Putamen (tissue), 1 donor: ENCODE data around the gene MVD.

ENCODE experiments used
- DNase-seq: peaks from one replicate; pipeline ENCODE4 v3.0.0-alpha.2; 2016; ENCODE audit warnings: low spot score

Gene MVD

GRCh38 chr16:88697116-88697830 lies 34.4 kb upstream of the MVD start:
- no peak for DNase-seq

- no peak for DNase-seq
Measured at GRCh38 chr16:88696441-88696840, 33.5 kb upstream of the MVD start.

GRCh38 chr16:88695753-88696152 lies 32.9 kb upstream of the MVD start:
- no peak for DNase-seq

GRCh38 chr16:88695218-88695617 lies 32.3 kb upstream of the MVD start:
- no peak for DNase-seq

- DNase-seq = no peak
Measured at GRCh38 chr16:88694221-88695087, 31.6 kb upstream of the MVD start.

GRCh38 chr16:88693420-88694177 lies 30.7 kb upstream of the MVD start:
- no peak for DNase-seq

- DNase-seq = no peak
Measured at GRCh38 chr16:88692861-88693260, 30.0 kb upstream of the MVD start.

GRCh38 chr16:88691924-88692560 lies 29.2 kb upstream of the MVD start:
- DNase-seq = no peak

- DNase-seq = no peak
Measured at GRCh38 chr16:88691129-88691813, 28.4 kb upstream of the MVD start.

GRCh38 chr16:88690341-88691128 lies 27.6 kb upstream of the MVD start:
- no peak for DNase-seq

- DNase-seq = no peak
Measured at GRCh38 chr16:88688013-88688778, 25.3 kb upstream of the MVD start.

GRCh38 chr16:88687676-88688012 lies 24.8 kb upstream of the MVD start:
- no peak for DNase-seq

GRCh38 chr16:88687254-88687576 lies 24.3 kb upstream of the MVD start:
- no peak for DNase-seq

- no peak for DNase-seq
Measured at GRCh38 chr16:88686439-88687253, 23.8 kb upstream of the MVD start, which contains the start of gene SNAI3. Gene SNAI3 (minus strand): TSS chr16:88686507. CDS start chr16:88686406, 101 bp downstream.

GRCh38 chr16:88686062-88686438 lies 23.2 kb upstream of the MVD start:
- no peak for DNase-seq

GRCh38 chr16:88685156-88686061 lies 22.5 kb upstream of the MVD start:
- DNase-seq = no peak

GRCh38 chr16:88684569-88685155 lies 21.8 kb upstream of the MVD start:
- DNase-seq = no peak
